Ovary (tissue), 9 donors: ENCODE results near the gene KCNN3. TPM values are rescaled to one million over a fixed set of nuclear protein-coding genes. Genes with fewer than 3 reads are reported as not detected.
A peak's percentile ranks its signal among the peaks of the same experiment; 100 is the strongest.

Source experiments
- DNase-seq, 5 donors: peaks; one replicate each; pipeline ENCODE4 v3.0.0-alpha.2; 2019 to 2020
- H3K27ac ChIP-seq, 2 donors: fragments of 200-600 bp; one replicate each; pipeline versions ENCODE4 v1.5.1 to v1.8.0; 2019 to 2022
- H3K27me3 ChIP-seq: fragments of 200-600 bp; one replicate; pipeline ENCODE4 v1.8.0; 2022
- H3K36me3 ChIP-seq: fragments of 200-600 bp; sonication (generic); one replicate; pipeline ENCODE4 v1.5.1; 2019
- H3K4me1 ChIP-seq: one replicate; pipeline ENCODE4 v1.8.1; 2013; ENCODE audit warnings: mild to moderate bottlenecking, moderate library complexity; ENCODE audit not compliant: insufficient read depth
- H3K4me3 ChIP-seq: fragments of 200-600 bp; sonication (generic); one replicate; pipeline ENCODE4 v1.5.1; 2017
- H3K9me3 ChIP-seq, 2 donors: fragments of 200-600 bp in 1 of 2; sonication (generic) in 1 of 2; one replicate each; pipeline versions ENCODE4 v1.5.1 to v1.8.1; 2013 to 2019; ENCODE audit warnings: mild to moderate bottlenecking in 1 of 2, moderate library complexity in 1 of 2
- CTCF ChIP-seq, 3 donors: fragments of 450-650 bp in 2 of 3; fragments of 200-600 bp in 1 of 3; IDR thresholded peaks; one replicate each; pipeline versions ENCODE4 v1.5.1 to v1.8.0; 2016 to 2022; ENCODE audit warnings: antibody characterized with exemption in 3 of 3, mild to moderate bottlenecking in 1 of 3
- EP300 ChIP-seq: sonication (generic); formaldehyde crosslinking; IDR thresholded peaks from one replicate; pipeline ENCODE4 v1.6.1; 2017; ENCODE audit warnings: antibody characterized with exemption
- POLR2A ChIP-seq: fragments of 450-650 bp; IDR thresholded peaks from one replicate; pipeline ENCODE4 v1.6.1; 2017; ENCODE audit warnings: antibody characterized with exemption, mild to moderate bottlenecking, moderate library complexity
- WGBS, 3 donors: extraction: QIAGEN DNeasy Blood & Tissue Kit in 1 of 3; methylation state at CpG; one replicate each; pipeline versions ENCODE4 v1.1.5 to v1.1.7; 2013 to 2017; 5-methylcytosine and 5-hydroxymethylcytosine counted together
- intact Hi-C, 4 donors: fragments of 100-400 bp; cut with DNase I; formaldehyde crosslinking; loops; one replicate each; pipeline versions ENCODE4 v1.11.0 to v1.15.1; 2022 to 2023
- polyA plus RNA-seq, 2 donors: library from polyadenylated mRNA; stranded (reverse); fragments of 200-250 nt in 1 of 2; fragments of 350-450 nt in 1 of 2; fragmentation: Illumina TruSeq in 1 of 2; extraction: RNeasy Lipid Tissue Mini Kit (QIAGEN cat#74804) in 1 of 2; gene quantifications; one replicate each; pipeline ENCODE4 v1.2.3, GENCODE V29; 2013 to 2014
- total RNA-seq, 7 donors: library from RNA; depleted of rRNA in 2 of 7; stranded (reverse); fragments of >200 nt in 2 of 7; fragmentation: NEBNext Ultra II Directional in 3 of 7; extraction: Animal tissue kit (Norgen Biotek cat#: 25700) in 3 of 7; gene quantifications; one replicate each; pipeline versions ENCODE4 v1.1.0 to v1.2.4, GENCODE V29; 2016 to 2023
- donor health status: DM: no; HTN: no; CAD: no; lungs with moderate emphysema.
- donor health status: DM: no; HTN: no; CAD: no.
- donor health status: Bipolar disorder and iron deficiency.
- donor health status: DM: yes; HTN: yes; CAD: no.
- donor health status: DM: no; HTN: no; CAD: no.
- donor health status: DM: yes; HTN: yes; CAD: no.

KCNN3 gene
- total and polyA plus RNA-seq, 9 donors = 0.71 to 6.1 (median 1.7) TPM

GRCh38 chr1:154867841-154868605 is 2.1 kb downstream of the KCNN3 start:
- Histone ChIP-seq H3K36me3 (no peaks in the 10 kb centered on the region), H3K4me3 (peak overlapping the region; percentile 36), H3K27ac (no peak overlapping the region), H3K4me1 (peaks cover 8% of the 10 kb centered on the region), H3K27me3 (no peaks in the 10 kb centered on the region), H3K9me3 (no peaks in the 10 kb centered on the region)
- DNase-seq = peak in 1 of 5 donors; percentile 25
- intact Hi-C loops = loop anchor here in 2 of 4 donors (5.0 to 10.0 kb wide), 2 partner anchors 301 to 303 kb away; partner anchors contain the start of gene CHRNB2 (in 2 of the 2)
- TF ChIP-seq CTCF (IDR thresholded peaks at IDR 0.05) = no peak
- no peak for TF ChIP-seq EP300
- no peak for TF ChIP-seq POLR2A
- 7 to 10% (median 9%) methylated on average over 19 of the region's 19 CpGs for WGBS, 3 donors

- Histone ChIP-seq H3K27me3 (no peaks in the 10 kb centered on the region), H3K36me3 (no peaks in the 10 kb centered on the region), H3K9me3 (no peaks in the 10 kb centered on the region), H3K4me1 (peaks cover 8% of the 10 kb centered on the region), H3K27ac (no peak overlapping the region), H3K4me3 (peak overlapping the region; percentile 36)
- intact Hi-C loops = loop anchor here in 2 of 4 donors (5.0 to 10.0 kb wide), 2 partner anchors 300 to 302 kb away; partner anchors contain the start of gene CHRNB2 (in 2 of the 2)
- TF ChIP-seq CTCF (IDR thresholded peaks at IDR 0.05) (no peak), EP300 (no peak), POLR2A (no peak)
- peak in 2 of 5 donors; percentile 30 to 45 for DNase-seq
- 4 to 9% (median 5%) methylated on average over 25 of the region's 25 CpGs for WGBS, 3 donors
Observed at GRCh38 chr1:154867064-154867825, 2.8 kb downstream of the KCNN3 start.

GRCh38 chr1:154866257-154867063 is 3.6 kb downstream of the KCNN3 start:
- Histone ChIP-seq H3K27me3 (no peaks in the 10 kb centered on the region), H3K4me3 (no peak overlapping the region), H3K9me3 (no peaks in the 10 kb centered on the region), H3K4me1 (peaks cover 8% of the 10 kb centered on the region), H3K36me3 (no peaks in the 10 kb centered on the region), H3K27ac (no peak overlapping the region)
- DNase-seq = peak in 1 of 5 donors; percentile 13
- WGBS, 3 donors = 81 to 86% (median 84%) methylated on average over 14 of the region's 14 CpGs
- intact Hi-C loops = loop anchor here in 2 of 4 donors (5.0 to 10.0 kb wide), 2 partner anchors 299 to 302 kb away; partner anchors contain the start of gene CHRNB2 (in 2 of the 2)
- no peak for TF ChIP-seq CTCF (IDR thresholded peaks at IDR 0.05)
